NCI-H524 (cell line): ENCODE measurements around the gene NFATC2.
"Not testable (repeated sequence)": the region's sequence is repeated elsewhere in the genome, so short reads cannot be mapped to it uniquely, and the experiment has no call there.

Experiments
- DNase-seq, 2 experiments: peaks; one replicate each; lab custom pipeline; 2025; lab: John Stamatoyannopoulos, UW

Gene NFATC2

DNA sequence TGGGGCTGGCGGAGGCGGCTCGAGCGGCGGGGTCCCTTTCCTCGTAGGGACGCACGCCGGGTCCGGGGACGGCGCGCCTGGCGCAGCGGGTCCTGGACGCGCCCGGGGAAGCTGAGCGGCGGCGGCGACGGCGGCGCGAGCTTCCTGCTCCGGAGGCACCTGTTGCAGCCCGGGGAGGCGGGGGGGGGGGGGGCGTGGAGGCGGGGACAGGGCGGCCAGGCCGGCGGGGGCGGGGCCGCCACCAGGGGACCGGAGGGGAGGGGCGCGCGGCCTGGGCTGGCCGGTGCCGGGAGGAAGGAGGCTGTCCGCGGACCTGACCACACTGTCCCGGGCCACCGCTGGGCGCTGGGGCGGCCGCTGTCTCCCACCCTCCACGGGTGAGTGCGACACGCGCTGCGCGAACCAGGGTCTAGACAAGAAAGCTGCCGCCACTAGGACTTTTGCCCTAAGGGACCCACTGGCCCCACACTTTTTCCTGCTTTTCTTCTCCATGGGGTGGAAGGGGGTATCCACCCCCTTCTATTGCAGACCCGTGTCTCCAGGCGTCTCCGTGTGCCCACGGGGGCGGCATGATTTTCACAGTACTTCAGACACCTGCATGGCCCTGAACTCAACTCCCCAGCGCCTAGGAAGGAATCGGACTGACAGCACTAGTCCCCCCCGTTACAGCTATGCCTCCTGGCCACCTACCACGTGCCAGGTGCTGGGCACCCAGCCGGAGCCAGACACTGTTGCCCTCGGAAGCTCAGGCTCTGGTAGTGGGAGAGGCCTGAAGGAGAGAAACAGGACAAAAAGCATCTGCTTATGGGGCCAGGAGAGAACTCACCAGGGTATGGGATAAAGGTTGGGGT lies at the start of gene NFATC2:
TSS of gene NFATC2 (minus strand) at position 149 of the 851 bp plus-strand sequence. CDS start 220 bp downstream, outside the sequence.
- DNase-seq: peak in 1 of 2 experiments; percentile 6

DNA sequence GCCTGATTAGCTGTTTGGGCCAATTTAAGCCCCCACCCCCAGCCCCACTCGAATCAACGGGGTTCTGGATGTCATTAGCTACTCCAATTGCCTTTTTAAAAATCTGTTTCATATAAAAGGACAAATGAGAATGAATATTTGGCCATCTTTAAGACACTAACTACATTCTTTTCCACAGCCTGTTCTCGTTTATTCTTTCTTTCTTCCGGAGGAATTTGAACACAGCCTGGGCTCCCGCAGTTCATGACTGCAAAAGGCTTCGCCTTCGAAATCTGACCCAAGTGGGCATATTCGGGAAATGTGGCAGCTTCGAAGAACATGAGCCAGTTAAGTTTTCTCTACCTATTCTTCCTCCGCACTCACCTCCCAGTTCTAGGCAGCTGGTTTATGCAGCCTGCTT lies 49.4 kb upstream of the NFATC2 start:
- no peak for DNase-seq

GRCh38 chr20:51588762-51589161 lies 46.2 kb upstream of the NFATC2 start:
- no peak for DNase-seq

DNA sequence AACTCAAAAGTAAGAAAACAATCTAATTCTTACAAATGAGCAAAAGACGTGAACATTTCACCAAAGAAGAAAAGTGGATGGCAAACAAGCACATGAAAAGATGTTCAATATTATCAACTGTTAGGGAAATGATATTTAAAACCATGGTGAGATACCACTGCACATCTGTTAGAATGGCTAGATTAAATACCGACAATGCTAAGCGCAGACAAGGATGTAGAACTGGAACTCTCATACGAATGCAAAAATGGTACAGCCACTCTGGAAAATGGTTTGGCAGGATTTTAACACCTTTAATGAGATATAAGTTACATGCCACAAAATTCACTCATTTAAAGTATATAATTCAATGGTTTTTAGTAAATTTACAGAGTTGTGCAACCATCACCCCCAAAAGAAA lies 44.6 kb upstream of the NFATC2 start:
- DNase-seq: no peak

GRCh38 chr20:51586005-51586440 lies 43.5 kb upstream of the NFATC2 start:
- DNase-seq: no peak

DNA sequence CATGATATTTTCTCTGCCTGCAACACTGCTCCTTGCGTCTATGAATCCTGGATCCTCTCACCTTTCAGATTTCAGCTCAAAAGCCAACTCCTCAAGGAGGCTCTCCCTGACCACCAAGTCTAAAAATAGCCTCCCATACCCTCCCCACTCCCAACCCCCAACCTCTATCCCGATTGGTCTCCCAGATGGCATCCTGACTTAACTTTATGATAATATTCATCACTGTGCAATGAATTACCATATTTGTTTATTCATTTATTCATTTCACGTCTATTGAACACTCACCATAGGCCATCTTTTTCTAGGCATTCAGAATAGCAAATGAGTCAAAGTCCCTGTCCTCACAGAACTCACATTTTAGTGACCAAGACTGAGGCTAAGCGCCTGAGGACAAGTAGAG lies 42.6 kb upstream of the NFATC2 start:
- DNase-seq: no peak

GRCh38 chr20:51584737-51585136 lies 42.2 kb upstream of the NFATC2 start:
- no peak for DNase-seq

- no peak for DNase-seq
Observed at GRCh38 chr20:51584116-51584515, 41.6 kb upstream of the NFATC2 start.

DNA sequence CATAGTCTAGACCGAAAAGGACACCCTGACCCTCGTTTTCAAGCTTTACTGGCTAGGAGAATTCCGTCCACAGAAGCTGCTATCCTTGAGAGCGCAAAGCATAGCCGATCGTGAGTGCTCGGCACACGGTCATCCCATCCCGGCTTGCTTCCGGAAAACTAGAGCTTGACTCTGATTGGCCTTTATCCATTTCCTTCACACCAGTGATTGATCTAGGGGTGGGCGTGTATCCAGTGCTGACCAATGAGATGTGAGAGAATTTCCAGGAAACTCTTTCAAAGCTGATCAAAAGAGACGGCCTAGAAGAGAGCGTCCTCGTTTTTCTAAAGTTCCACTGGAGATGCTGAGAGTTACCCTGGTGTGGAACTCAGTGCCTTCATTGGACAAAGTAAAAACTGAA lies 41.0 kb upstream of the NFATC2 start:
- no peak for DNase-seq

GRCh38 chr20:51583073-51583472 lies 40.6 kb upstream of the NFATC2 start:
- DNase-seq: no peak

DNA sequence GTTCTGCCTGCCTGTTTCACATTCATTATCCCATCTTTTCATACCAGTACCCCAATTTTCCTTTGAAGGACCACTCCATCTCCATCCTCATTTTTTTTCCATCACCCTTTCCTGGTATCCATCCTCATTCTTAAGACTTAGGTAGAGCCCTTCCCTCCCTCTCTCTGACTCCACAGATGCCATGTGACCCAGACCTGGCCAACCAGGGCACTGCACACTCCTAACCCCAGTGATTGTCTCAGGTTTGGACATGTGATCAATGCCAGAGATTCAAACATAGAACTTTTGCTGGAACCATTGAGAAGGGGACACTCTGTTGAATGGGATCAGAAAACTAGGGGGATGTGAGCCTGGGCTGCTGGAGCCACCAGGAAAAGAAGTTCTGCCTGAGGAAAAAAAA lies 39.1 kb upstream of the NFATC2 start:
- no peak for DNase-seq

DNA sequence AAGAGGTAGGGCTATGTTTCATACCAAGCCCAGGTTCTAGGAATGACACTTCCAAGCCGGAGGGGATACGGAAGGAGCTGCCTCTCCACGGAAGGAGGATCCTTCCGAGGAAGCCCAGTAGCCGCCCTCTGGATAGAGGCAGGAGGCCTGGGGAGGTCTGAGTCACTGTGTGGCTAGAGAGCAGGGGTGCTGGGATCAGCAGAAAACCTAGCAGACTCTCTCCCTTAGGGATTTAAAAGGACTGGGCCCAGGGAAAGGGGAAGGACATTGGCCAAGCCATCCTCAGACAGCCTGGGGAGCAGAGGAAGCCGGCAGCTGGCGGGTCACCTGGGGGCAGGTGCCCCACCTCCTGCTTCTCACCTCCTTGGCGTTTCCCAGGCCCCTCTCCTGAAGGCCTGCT lies 36.6 kb upstream of the NFATC2 start:
- no peak for DNase-seq

DNA sequence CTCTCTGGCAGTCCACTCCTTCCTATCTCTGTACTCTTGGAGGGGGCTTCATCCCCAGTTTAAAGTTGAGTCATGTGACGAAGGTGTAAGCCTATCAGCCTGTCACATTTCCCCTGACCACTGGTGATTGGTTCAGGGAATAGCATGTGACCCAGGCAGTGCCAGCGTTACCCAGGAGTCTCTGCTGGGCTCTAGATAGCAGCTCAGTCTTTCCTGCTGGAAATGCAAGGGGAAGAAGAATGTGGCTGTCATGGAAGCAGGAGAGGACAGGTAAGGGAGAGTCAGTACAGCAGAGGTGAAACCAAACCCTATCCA lies 35.6 kb upstream of the NFATC2 start:
- no peak for DNase-seq

- no peak for DNase-seq
Observed at GRCh38 chr20:51577432-51578144, 35.1 kb upstream of the NFATC2 start.

DNA sequence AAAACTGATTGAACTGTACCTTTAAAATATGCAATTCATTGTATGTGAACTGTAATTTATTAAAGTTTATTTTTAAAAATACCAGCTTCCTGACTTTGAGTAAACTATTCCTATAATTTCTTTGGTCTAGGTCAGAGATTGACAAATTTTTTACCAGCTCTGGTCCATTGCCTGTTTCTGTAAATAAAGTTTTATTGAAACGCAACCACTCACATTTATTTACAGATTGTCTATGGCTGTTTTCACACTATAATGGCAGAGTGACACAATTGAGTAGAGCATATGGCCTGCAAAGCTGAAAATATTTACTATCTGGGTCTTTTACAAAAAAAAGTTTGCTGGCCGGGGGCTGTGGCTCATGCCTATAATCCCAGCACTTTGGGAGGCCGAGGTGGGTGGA lies 33.0 kb upstream of the NFATC2 start:
- no peak for DNase-seq

DNA sequence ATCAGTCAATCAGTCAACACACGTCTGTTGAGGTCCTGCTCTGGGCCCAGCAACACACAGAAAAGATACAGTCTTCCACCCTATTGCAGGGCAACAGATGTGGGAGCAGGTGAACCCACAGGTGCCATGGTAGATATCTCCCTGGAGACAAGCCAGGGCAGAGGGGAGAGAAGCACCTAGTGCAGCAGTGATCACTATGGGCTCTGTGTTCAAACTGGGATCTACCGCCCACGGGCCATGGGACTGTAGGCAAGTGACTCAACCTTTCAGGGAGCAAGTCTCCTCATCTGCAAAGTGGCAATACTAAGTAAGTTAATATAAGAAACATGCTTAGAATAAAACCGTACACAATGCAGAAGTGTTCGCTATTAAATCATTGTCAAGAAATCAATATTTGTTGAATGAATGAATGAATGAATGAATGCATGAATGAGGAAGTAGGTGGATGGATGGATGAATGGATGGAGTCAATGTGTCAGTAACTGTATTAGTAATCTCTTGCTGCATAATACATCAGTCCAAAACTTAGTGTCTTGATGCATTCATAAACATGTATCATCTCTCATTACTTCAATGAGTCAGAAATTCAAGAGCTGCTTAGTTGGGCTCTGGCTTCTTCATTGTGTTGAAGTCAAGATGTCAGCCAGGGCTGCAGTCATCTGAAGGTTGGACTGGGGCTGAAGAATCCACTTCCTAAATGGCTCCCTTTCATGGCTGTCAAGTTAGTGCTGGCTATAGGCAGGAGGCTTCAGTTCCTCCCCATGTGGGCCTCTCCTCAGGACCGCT lies 31.9 kb upstream of the NFATC2 start:
- no peak for DNase-seq

- no peak for DNase-seq
Observed at GRCh38 chr20:51573576-51574243, 31.2 kb upstream of the NFATC2 start.

DNA sequence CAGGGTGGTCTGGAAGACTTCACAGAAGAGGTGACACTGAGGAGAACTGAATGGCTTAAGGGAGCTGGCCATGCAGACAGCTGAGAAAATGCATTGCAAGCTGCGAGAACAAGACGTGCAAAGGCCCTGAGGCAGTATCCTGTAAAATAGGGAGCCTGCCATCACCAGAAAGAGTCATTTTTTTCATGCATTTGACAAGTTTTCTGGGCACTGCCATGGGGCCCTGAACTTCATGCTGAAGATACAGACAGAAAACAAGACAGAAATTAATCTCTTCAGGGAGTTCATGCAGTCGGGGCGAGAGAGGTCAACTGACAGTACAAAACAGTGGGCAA lies 28.9 kb upstream of the NFATC2 start:
- DNase-seq: no peak

DNA sequence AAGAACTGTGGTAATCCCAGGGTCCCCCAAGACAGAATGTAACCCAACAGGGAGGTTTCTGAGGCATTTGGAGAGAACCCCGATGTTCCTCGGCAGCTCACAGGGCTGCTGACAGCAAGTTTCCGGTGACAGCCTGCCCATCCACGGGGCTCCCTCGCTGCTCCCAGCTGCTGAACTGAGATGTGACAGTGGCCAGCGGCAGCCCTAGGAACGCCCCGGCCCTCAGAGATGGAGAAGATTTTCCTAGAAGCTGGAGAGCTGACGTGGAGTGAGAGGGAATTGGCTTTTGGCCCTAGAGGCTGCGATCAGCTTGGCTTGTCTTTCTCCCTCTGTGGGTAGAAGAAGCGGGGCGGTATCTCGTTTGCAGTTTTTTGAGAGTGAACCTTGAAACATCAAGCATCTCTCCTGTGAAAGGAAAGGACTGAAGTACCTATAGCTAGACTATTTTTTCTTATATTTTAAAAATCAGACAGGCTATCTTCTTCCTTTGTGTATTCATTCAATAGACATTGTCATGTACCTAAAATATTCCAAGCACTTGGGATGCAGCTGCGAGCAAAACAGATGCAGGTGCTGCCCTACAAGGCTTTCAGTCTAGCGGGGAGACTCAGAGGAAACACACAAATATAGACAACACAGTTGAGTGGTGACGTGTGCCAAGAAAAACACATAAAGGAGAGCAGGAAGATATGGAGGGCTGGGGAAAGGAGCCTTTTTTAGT lies 28.4 kb upstream of the NFATC2 start:
- DNase-seq: no peak

- DNase-seq: no peak
Observed at GRCh38 chr20:51569815-51570738, 27.6 kb upstream of the NFATC2 start.

DNA sequence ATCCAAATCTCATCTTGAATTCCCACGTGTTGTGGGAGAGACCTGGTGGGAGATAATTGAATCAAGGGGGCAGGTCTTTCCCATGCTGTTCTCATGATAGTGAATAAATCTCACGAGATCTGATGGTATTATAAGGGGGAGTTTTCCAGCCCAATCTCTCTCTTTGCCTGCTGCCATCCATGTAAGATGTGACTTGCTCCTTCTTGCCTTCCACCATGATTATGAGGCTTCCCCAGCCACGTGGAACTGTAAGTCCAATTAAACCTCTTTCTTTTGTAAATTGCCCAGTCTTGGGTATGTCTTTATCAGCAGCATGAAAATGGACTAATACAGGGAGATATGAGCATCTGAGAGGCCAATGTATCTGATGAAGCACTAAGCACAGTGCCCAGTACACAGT lies 26.0 kb upstream of the NFATC2 start:
- DNase-seq: not testable (repeated sequence)
